Measurements from ENCODE around the gene NSMCE4A.
A peak's percentile ranks its signal among the peaks of the same experiment; 100 is the strongest.

The NSMCE4A gene

GRCh38 chr10:121926157-121926556, 48.9 kb downstream of the NSMCE4A start (continued):
- TF ChIP-seq PATZ1 (CRISPR knock-in tag; IDR thresholded peaks at IDR 0.05; ENCODE audit: borderline replicate concordance), result no peak
- TF ChIP-seq ZNF8 (CRISPR knock-in tag; IDR thresholded peaks at IDR 0.05), result no peak
- TF ChIP-seq CREB5 (CRISPR knock-in tag; IDR thresholded peaks at IDR 0.05; ENCODE audit: low read depth), result no peak
- no peak for TF ChIP-seq ZC3H10 (CRISPR knock-in tag; IDR thresholded peaks at IDR 0.05)

GRCh38 chr10:121921238-121921931, 53.6 kb downstream of the NSMCE4A start:
- peak; percentile 34; the same call in 2 of the 3 replicates for ATAC-seq
- TF ChIP-seq GLIS3 (CRISPR knock-in tag; IDR thresholded peaks at IDR 0.05), result no peak
- 0 out of 2 replicates have a peak, but pooled peaks have one; percentile 52 for TF ChIP-seq ZFP3 (CRISPR knock-in tag; IDR thresholded peaks at IDR 0.05)
- TF ChIP-seq ZNF70 (CRISPR knock-in tag; IDR thresholded peaks at IDR 0.05), result no peak
- no peak for TF ChIP-seq PATZ1 (CRISPR knock-in tag; IDR thresholded peaks at IDR 0.05; ENCODE audit: borderline replicate concordance)
- peak; percentile 72; the same call in 1 of the 2 replicates for TF ChIP-seq TCF4 (CRISPR knock-in tag; IDR thresholded peaks at IDR 0.05; ENCODE audit: borderline replicate concordance)
- peak; percentile 47; the same call in 1 of the 2 replicates for TF ChIP-seq TSHZ2 (CRISPR knock-in tag; IDR thresholded peaks at IDR 0.05)
- TF ChIP-seq ARNTL (CRISPR knock-in tag; IDR thresholded peaks at IDR 0.05; ENCODE audit: borderline replicate concordance, low read depth), result no peak
- no peak for TF ChIP-seq CREB5 (CRISPR knock-in tag; IDR thresholded peaks at IDR 0.05; ENCODE audit: low read depth)
- TF ChIP-seq BACH2 (CRISPR knock-in tag; IDR thresholded peaks at IDR 0.05; ENCODE audit: borderline replicate concordance), result no peak
- no peak for TF ChIP-seq RARB (CRISPR knock-in tag; IDR thresholded peaks at IDR 0.05)
- TF ChIP-seq OSR1 (CRISPR knock-in tag; IDR thresholded peaks at IDR 0.05), result no peak
- TF ChIP-seq TOX (CRISPR knock-in tag; IDR thresholded peaks at IDR 0.05; ENCODE audit: borderline replicate concordance), result no peak
- no peak for TF ChIP-seq CSRNP3 (CRISPR knock-in tag; IDR thresholded peaks at IDR 0.05)
- no peak for TF ChIP-seq ZNF8 (CRISPR knock-in tag; IDR thresholded peaks at IDR 0.05)
- TF ChIP-seq ZC3H10 (CRISPR knock-in tag; IDR thresholded peaks at IDR 0.05), result no peak
- TF ChIP-seq PPARA (CRISPR knock-in tag; IDR thresholded peaks at IDR 0.05; ENCODE audit: borderline replicate concordance), result no peak
- TF ChIP-seq ESRRG (CRISPR knock-in tag; IDR thresholded peaks at IDR 0.05), result no peak
- no peak for TF ChIP-seq POU6F1 (CRISPR knock-in tag; IDR thresholded peaks at IDR 0.05; ENCODE audit: borderline replicate concordance, low read depth)
- TF ChIP-seq ZNF565 (CRISPR knock-in tag; conservative IDR thresholded peaks at IDR 0.05; ENCODE audit: low read depth), result no peak
- TF ChIP-seq ISL1 (CRISPR knock-in tag; IDR thresholded peaks at IDR 0.05), result no peak
- TF ChIP-seq CSDC2 (CRISPR knock-in tag; IDR thresholded peaks at IDR 0.05), result no peak
- TF ChIP-seq SNAI2 (CRISPR knock-in tag; IDR thresholded peaks at IDR 0.05), result no peak
- TF ChIP-seq ZFP30 (CRISPR knock-in tag; IDR thresholded peaks at IDR 0.05), result no peak
